GM18858 (cell line): ENCODE results near the gene MUSK.

Experiments used
- ATAC-seq: cut with Tn5 transposase; IDR thresholded peaks from one replicate; pipeline ENCODE4 v1.9.1; 2021; ENCODE audit not compliant: unreplicated experiment

Gene MUSK

DNA sequence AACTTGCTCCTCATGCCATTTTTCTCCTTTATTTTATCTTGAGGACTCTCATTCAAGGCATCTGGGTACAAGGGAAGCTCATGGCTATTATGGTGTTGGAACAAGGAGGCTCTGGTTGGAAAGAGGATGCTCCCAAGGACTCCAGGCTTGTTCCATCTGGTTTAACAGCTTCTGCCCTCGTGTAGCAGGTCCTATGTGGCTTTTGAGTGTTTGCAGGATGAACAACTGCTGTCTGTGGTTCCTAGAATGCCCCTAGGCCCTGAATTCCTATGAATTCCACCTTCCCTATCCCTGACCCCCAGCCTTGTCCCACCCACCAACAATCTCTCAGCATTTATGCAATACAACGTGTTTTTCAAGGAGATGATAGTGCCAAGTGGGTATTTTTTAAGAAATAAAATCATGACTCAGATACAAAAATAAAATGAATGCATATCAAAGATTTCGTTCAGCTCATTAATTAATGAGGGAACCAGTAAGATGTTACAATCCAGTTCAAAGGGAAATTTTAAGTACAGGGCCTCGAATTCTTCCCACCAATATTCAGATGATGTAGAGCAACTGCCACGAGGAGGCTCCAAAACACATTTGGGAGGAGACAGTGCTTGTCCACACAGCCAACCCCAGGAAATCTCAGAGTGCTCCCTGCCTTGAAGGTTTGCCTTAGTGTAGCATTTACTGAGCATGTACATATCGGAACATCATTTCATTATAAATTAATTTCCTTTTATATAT is 182.0 kb downstream of the MUSK start:
- ATAC-seq, result no peak
